MCF 10A (cell line): ENCODE measurements around the gene TSKS. TPM values are rescaled to one million over a fixed set of nuclear protein-coding genes. Genes with fewer than 3 reads are reported as not detected.
A peak's percentile ranks its signal among the peaks of the same experiment; 100 is the strongest.

Source experiments
- BruUV-seq: library from RNA; stranded (reverse); fragments of 400-500 nt; replicated peaks from 2 replicates; lab custom pipeline; 2021; lab: Mats Ljungman, UMichigan
- CTCF ChIA-PET: fragments of 300-600 bp; sonication (Branson Sonifier 250); formaldehyde crosslinking; extraction: SDS; loops from one replicate; lab custom pipeline; 2021; ENCODE audit warnings: antibody characterized with exemption, inconsistent platforms; lab: Yijun Ruan, JAX
- POLR2A ChIA-PET: fragments of 300-600, 350-650 bp; sonication (Branson Sonifier 250); formaldehyde crosslinking; extraction: SDS; loops from one replicate; lab custom pipeline; 2020; ENCODE audit warnings: antibody characterized with exemption, inconsistent platforms; lab: Yijun Ruan, JAX
- DNase-seq: peaks from one replicate; pipeline ENCODE4 v3.0.0-alpha.2; 2018; ENCODE audit not compliant: unreplicated experiment
- H3K27ac Mint-ChIP-seq: one replicate; pipeline ENCODE4 v1.8.0; 2022; ENCODE audit warnings: mild to moderate bottlenecking, low read depth, mixed read lengths; ENCODE audit not compliant: unreplicated experiment
- H3K27me3 Mint-ChIP-seq: one replicate; pipeline ENCODE4 v1.8.0; 2022; ENCODE audit warnings: mixed read lengths; ENCODE audit not compliant: insufficient read depth, unreplicated experiment
- H3K36me3 Mint-ChIP-seq: one replicate; pipeline ENCODE4 v1.8.0; 2022; ENCODE audit warnings: mild to moderate bottlenecking, moderate library complexity, mixed read lengths; ENCODE audit not compliant: insufficient read depth, unreplicated experiment
- H3K4me1 Mint-ChIP-seq: one replicate; pipeline ENCODE4 v1.8.0; 2022; ENCODE audit warnings: mixed read lengths; ENCODE audit not compliant: insufficient read depth, unreplicated experiment
- H3K4me3 Mint-ChIP-seq: one replicate; pipeline ENCODE4 v1.8.0; 2022; ENCODE audit warnings: mild to moderate bottlenecking, moderate library complexity, mixed read lengths; ENCODE audit not compliant: unreplicated experiment
- H3K9me3 Mint-ChIP-seq: one replicate; pipeline ENCODE4 v1.8.0; 2022; ENCODE audit warnings: mixed read lengths; ENCODE audit not compliant: unreplicated experiment
- intact Hi-C: fragments of 100-400 bp; cut with micrococcal nuclease; formaldehyde crosslinking; loops from 2 replicates; pipeline ENCODE4 v1.14.1; 2022
- total RNA-seq: library from RNA; stranded (reverse); gene quantifications from 2 replicates; pipeline ENCODE4 v1.2.3, GENCODE V29; 2022
- TF ChIP-seq, protein P1 (sequence below): fragments of 200-600 bp; IDR thresholded peaks from one replicate; pipeline ENCODE4 v1.8.0; 2022; ENCODE audit warnings: antibody characterized with exemption, mild to moderate bottlenecking; ENCODE audit not compliant: unreplicated experiment

TSKS gene
- total RNA-seq, 1 experiment from 2014 or later: not detected

- TF ChIP-seq, protein P1, sequence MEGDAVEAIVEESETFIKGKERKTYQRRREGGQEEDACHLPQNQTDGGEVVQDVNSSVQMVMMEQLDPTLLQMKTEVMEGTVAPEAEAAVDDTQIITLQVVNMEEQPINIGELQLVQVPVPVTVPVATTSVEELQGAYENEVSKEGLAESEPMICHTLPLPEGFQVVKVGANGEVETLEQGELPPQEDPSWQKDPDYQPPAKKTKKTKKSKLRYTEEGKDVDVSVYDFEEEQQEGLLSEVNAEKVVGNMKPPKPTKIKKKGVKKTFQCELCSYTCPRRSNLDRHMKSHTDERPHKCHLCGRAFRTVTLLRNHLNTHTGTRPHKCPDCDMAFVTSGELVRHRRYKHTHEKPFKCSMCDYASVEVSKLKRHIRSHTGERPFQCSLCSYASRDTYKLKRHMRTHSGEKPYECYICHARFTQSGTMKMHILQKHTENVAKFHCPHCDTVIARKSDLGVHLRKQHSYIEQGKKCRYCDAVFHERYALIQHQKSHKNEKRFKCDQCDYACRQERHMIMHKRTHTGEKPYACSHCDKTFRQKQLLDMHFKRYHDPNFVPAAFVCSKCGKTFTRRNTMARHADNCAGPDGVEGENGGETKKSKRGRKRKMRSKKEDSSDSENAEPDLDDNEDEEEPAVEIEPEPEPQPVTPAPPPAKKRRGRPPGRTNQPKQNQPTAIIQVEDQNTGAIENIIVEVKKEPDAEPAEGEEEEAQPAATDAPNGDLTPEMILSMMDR: no peak
- DNase-seq: no peak
- Mint-ChIP-seq H3K4me3 (no peak overlapping the region), H3K4me1 (peaks cover 3% of the 10 kb centered on the region), H3K9me3 (no peaks in the 10 kb centered on the region), H3K27me3 (no peaks in the 10 kb centered on the region), H3K27ac (no peak overlapping the region), H3K36me3 (peaks cover 49% of the 10 kb centered on the region)
- ChIA-PET POLR2A (no interaction called here), CTCF (no interaction called here)
- BruUV-seq: no TSS peak
- intact Hi-C loops: no loop called here
These were observed 18.3 kb upstream of the TSKS start for GRCh38 chr19:49781394-49781793.

DNA sequence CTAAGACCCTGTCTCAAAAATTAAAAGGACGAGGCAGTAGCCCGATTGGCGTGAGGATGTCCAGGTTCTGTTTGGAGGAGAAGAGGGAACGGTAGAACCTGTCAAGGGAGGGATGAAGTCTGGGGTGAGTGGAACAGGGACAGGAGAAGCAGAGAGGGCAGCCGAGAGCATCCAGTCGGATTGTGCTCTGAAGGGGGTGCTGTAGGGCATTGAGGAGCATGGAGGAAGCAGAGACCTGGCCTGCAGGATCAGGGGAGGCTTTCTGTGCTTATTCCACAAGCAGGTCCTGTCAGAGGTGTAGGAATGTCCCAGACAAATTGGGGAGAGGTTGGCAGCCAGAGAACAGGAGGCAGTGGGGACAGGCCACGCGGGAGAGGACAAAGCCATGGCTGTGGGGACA is 17.8 kb upstream of the TSKS start:
- no peak overlapping the region for H3K4me3 Mint-ChIP-seq
- H3K27me3 Mint-ChIP-seq: no peaks in the 10 kb centered on the region
- DNase-seq: no peak
- ChIA-PET CTCF (no interaction called here), POLR2A (no interaction called here)
- no peak overlapping the region for H3K27ac Mint-ChIP-seq
- no peaks in the 10 kb centered on the region for H3K9me3 Mint-ChIP-seq
- intact Hi-C loops: no loop called here
- H3K36me3 Mint-ChIP-seq: peaks cover 44% of the 10 kb centered on the region
- TF ChIP-seq, protein P1: no peak
- no TSS peak for BruUV-seq
- no peaks in the 10 kb centered on the region for H3K4me1 Mint-ChIP-seq

DNA sequence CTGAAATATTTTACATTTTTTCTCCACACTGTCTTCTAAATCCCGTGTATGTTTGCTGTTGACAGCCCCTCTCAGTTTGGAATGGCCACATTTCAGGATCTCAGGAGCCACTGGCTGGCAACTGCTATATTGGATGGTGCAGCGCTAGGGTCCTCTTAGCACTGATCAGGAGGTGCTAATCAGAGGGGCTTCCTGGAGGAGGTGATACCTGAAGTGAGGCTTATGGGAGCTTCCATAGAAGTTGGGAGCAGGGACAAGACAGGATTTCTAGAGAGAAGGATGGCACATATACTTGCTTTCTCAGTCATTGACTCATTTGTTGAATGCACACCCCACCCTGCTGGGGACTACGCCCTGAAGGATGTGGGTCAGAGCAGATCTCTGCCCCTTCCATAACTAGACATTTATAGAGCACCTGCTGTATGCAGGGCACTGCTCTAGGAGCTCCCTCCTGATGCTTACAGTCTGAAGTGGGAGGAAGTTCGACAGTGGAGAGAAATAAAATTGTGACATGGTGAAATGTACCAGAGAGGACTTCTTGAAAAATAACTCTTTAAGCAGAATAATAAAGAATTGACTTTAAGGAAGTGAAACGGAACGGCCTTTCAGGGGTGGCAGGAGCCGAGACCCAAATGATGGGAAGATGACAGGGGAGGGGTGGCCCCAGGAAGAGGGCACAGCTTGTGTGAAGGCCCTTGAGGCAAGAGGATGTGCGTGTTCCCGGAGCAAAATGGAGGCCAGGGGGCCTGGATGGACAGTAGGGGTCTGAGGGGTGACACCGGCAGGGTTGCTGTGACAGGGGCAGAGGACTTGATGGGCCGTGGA is 16.8 kb upstream of the TSKS start:
- intact Hi-C loops: no loop called here
- no TSS peak for BruUV-seq
- H3K4me3 Mint-ChIP-seq: no peak overlapping the region
- DNase-seq: no peak
- H3K27me3 Mint-ChIP-seq: no peaks in the 10 kb centered on the region
- ChIA-PET POLR2A (no interaction called here), CTCF (no interaction called here)
- peak overlapping the region; percentile 68 for H3K27ac Mint-ChIP-seq
- H3K9me3 Mint-ChIP-seq: no peaks in the 10 kb centered on the region
- TF ChIP-seq, protein P1: no peak
- no peaks in the 10 kb centered on the region for H3K4me1 Mint-ChIP-seq
- H3K36me3 Mint-ChIP-seq: peaks cover 44% of the 10 kb centered on the region

- POLR2A ChIA-PET: interaction anchor here (0.8 to 3.3 kb wide), 2 partner anchors 10 to 42 kb away, joined by 3 to 14 read pairs; partner anchors contain the start of genes AP2A1 and MED25
These were observed 13.3 kb upstream of the TSKS start for GRCh38 chr19:49776371-49776764.

More at GRCh38 chr19:49776371-49776764, 13.3 kb upstream of the TSKS start:
- Mint-ChIP-seq H3K4me3 (no peak overlapping the region), H3K4me1 (peaks cover 18% of the 10 kb centered on the region), H3K27ac (no peak overlapping the region), H3K27me3 (no peaks in the 10 kb centered on the region), H3K36me3 (peaks cover 25% of the 10 kb centered on the region), H3K9me3 (no peaks in the 10 kb centered on the region)
- CTCF ChIA-PET: no interaction called here
- intact Hi-C loops: no loop called here
- TF ChIP-seq, protein P1: no peak
- DNase-seq: no peak
- no TSS peak for BruUV-seq
